Fibroblast of lung (primary cell): Measurements from ENCODE around the gene KIAA1143. TPM values are rescaled to one million over a fixed set of nuclear protein-coding genes. Genes with fewer than 3 reads are reported as not detected.

Source experiments
- DNase-seq, 2 donors: peaks; one replicate each; pipeline versions ENCODE4 v3.0.0 to v3.0.0-alpha.2; 2010; ENCODE audit warnings: low read depth in 2 of 2
- H2AFZ ChIP-seq: 2 replicates; pipeline ENCODE4 v1.5.1; 2012; ENCODE audit warnings: low read length, control low read depth, inconsistent platforms
- H3K27ac ChIP-seq: 2 replicates; pipeline ENCODE4 v1.5.1; 2011; ENCODE audit warnings: low read length, control low read depth; ENCODE audit not compliant: insufficient read depth
- H3K27me3 ChIP-seq: 2 replicates; pipeline ENCODE4 v1.5.1; 2011; ENCODE audit warnings: mild to moderate bottlenecking, low read length; ENCODE audit not compliant: control insufficient read depth, insufficient read depth
- H3K36me3 ChIP-seq: 2 replicates; pipeline ENCODE4 v1.5.1; 2011; ENCODE audit warnings: low read length; ENCODE audit not compliant: control insufficient read depth, insufficient read depth
- H3K4me1 ChIP-seq: 2 replicates; pipeline ENCODE4 v1.5.1; 2011; ENCODE audit warnings: low read length; ENCODE audit not compliant: control insufficient read depth, insufficient read depth; ENCODE audit errors: extremely low read depth
- H3K4me2 ChIP-seq: 2 replicates; pipeline ENCODE4 v1.5.1; 2011; ENCODE audit warnings: low read length, control low read depth; ENCODE audit not compliant: insufficient read depth; ENCODE audit errors: extremely low read depth
- H3K4me3 ChIP-seq, 4 experiments: fragments of 200-600 bp in 1 of 4; sonication (generic) in 1 of 4; replicated peaks in 1 of 4; 2 replicates each; pipeline ENCODE4 v1.5.1; 2011 to 2016; ENCODE audit warnings: low read length in 4 of 4, low read depth in 3 of 4, mild to moderate bottlenecking in 3 of 4, control low read depth in 2 of 4, inconsistent platforms in 1 of 4, mixed read lengths in 1 of 4; ENCODE audit not compliant: insufficient read depth in 1 of 4; ENCODE audit errors: control extremely low read depth in 1 of 4
- H3K79me2 ChIP-seq: 2 replicates; pipeline ENCODE4 v1.5.1; 2012; ENCODE audit warnings: mild to moderate bottlenecking, low read length, inconsistent platforms; ENCODE audit not compliant: control insufficient read depth, insufficient read depth
- H3K9ac ChIP-seq: 2 replicates; pipeline ENCODE4 v1.5.1; 2011; ENCODE audit warnings: mild to moderate bottlenecking, low read length, control low read depth; ENCODE audit not compliant: insufficient read depth
- H3K9me3 ChIP-seq: 2 replicates; pipeline ENCODE4 v1.5.1; 2012; ENCODE audit warnings: low read depth, low read length; ENCODE audit not compliant: control insufficient read depth, insufficient read depth
- H4K20me1 ChIP-seq: 2 replicates; pipeline ENCODE4 v1.5.1; 2011; ENCODE audit warnings: low read length; ENCODE audit not compliant: control insufficient read depth, insufficient read depth; ENCODE audit errors: extremely low read depth
- EZH2 ChIP-seq: IDR thresholded peaks from 2 replicates; pipeline ENCODE4 v1.5.1; 2012; ENCODE audit warnings: low read length, control low read depth, mild to moderate bottlenecking; ENCODE audit errors: missing control alignments
- polyA minus RNA-seq: library from RNA; depleted of rRNA, polyadenylated mRNA; stranded (reverse); fragments of >200 nt; gene quantifications from 2 replicates; pipeline ENCODE4 v1.2.3, GENCODE V29; 2011; ENCODE audit warnings: low replicate concordance
- polyA plus RNA-seq, 2 donors: library from polyadenylated mRNA; depleted of rRNA in 1 of 2; stranded (reverse) in 1 of 2; unstranded in 1 of 2; fragments of >200 nt; gene quantifications; 2 replicates each; pipeline ENCODE4 v1.2.1, GENCODE V29; 2011 to 2012; ENCODE audit warnings: missing spikeins in 1 of 2
- total RNA-seq: library from RNA; depleted of rRNA; stranded (reverse); fragments of >200 nt; gene quantifications from 2 replicates; pipeline ENCODE4 v1.2.1, GENCODE V29; 2014
- TF ChIP-seq, protein P1 (sequence below), 2 donors: IDR thresholded peaks in 1 of 2; conservative IDR thresholded peaks in 1 of 2; 1 replicate in 1 of 2; 2 replicates in 1 of 2; pipeline ENCODE4 v1.5.1; 2011 to 2012; ENCODE audit warnings: low read length in 2 of 2, control low read depth in 1 of 2, inconsistent platforms in 1 of 2, low read depth in 1 of 2, mild to moderate bottlenecking in 1 of 2

The KIAA1143 gene
- total RNA-seq: 18.3 and 20.0 TPM in 2 replicates
- 16.0 and 18.9 TPM in 2 replicates for polyA plus RNA-seq
- polyA plus RNA-seq (2012): 12.6 and 18.3 TPM in 2 replicates
- polyA minus RNA-seq: 4.4 and 5.6 TPM in 2 replicates

DNA sequence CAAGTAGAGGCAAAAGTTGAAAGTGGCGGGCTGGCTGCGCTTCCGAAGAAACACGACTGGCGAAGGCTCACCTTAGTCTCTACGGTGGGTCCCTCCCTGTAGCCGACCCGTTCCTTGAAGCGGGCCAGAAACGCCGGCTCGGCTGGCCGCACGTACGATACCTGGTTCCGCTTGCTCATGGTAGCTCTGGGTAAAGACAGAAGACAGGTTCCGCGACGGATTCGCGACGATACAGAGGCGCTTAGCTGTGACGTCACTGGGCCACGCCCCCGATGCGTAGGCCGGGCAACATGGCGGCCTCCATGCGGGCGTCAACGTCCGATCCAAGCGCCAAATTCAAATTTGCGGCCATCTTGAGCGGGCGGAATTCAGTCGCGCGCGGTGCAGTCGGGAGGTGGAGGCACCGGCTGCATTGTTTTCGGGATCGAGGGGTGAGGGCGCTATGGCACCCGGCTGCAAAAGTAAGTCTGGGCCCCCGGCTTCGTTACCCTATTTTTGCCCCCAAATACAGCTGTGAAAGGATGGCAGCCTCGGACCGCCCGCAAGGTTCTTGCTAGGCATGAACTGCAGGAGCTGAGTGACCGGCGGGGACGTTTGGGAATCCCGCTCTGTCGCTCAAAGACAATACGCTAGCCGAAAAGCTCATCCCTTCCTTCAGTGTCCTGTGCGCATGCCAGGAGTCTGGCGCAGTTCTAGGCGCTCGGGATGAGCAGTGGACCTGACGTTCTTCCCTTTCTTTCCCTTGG, at the start of gene KIAA1143, which contains the start of gene KIF15:
Gene KIAA1143, minus strand, starts transcription at position 196 of the 746 bp plus-strand sequence. Its CDS starts 17 bp downstream, at position 179.
Gene KIF15, plus strand, starts transcription at position 371 of the 746 bp plus-strand sequence. Its CDS starts 72 bp downstream, at position 443.
- Histone ChIP-seq H3K9ac (peak within 1 kb of the TSS; percentile 41), H3K27me3 (no peaks in the 10 kb centered on the region), H3K4me2 (peak within 1 kb of the TSS; percentile 90), H4K20me1 (no peaks in the 10 kb centered on the region), H2AFZ (peak within 1 kb of the TSS; percentile 96), H3K79me2 (peaks cover 42% of the 10 kb centered on the region), H3K4me1 (peaks cover 5% of the 10 kb centered on the region), H3K27ac (peak within 1 kb of the TSS; percentile 87), H3K9me3 (no peaks in the 10 kb centered on the region), H3K4me3 (peak within 1 kb of the TSS; percentile 71 to 96 (median 86)), H3K36me3 (no peaks in the 10 kb centered on the region)
- TF ChIP-seq, protein P1, sequence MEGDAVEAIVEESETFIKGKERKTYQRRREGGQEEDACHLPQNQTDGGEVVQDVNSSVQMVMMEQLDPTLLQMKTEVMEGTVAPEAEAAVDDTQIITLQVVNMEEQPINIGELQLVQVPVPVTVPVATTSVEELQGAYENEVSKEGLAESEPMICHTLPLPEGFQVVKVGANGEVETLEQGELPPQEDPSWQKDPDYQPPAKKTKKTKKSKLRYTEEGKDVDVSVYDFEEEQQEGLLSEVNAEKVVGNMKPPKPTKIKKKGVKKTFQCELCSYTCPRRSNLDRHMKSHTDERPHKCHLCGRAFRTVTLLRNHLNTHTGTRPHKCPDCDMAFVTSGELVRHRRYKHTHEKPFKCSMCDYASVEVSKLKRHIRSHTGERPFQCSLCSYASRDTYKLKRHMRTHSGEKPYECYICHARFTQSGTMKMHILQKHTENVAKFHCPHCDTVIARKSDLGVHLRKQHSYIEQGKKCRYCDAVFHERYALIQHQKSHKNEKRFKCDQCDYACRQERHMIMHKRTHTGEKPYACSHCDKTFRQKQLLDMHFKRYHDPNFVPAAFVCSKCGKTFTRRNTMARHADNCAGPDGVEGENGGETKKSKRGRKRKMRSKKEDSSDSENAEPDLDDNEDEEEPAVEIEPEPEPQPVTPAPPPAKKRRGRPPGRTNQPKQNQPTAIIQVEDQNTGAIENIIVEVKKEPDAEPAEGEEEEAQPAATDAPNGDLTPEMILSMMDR (conservative IDR thresholded peaks at IDR 0.05 in 1 of 2, IDR thresholded peaks at IDR 0.05 in 1 of 2; ENCODE audit: low read depth in 1 of 2, low read length in 2 of 2): no peak
- no peak for TF ChIP-seq EZH2
- peak; percentile 91 to 95 for DNase-seq

GRCh38 chr3:44805960-44806359, 44.5 kb upstream of the KIAA1143 start:
- DNase-seq: no peak
- TF ChIP-seq, protein P1 (conservative IDR thresholded peaks at IDR 0.05 in 1 of 2, IDR thresholded peaks at IDR 0.05 in 1 of 2; ENCODE audit: low read depth in 1 of 2, low read length in 2 of 2): no peak
- TF ChIP-seq EZH2: no peak
- Histone ChIP-seq H3K9ac (no peak overlapping the region), H3K4me3 (no peak overlapping the region), H3K9me3 (no peaks in the 10 kb centered on the region), H4K20me1 (no peaks in the 10 kb centered on the region), H3K79me2 (no peaks in the 10 kb centered on the region), H3K27me3 (no peaks in the 10 kb centered on the region), H2AFZ (no peak overlapping the region), H3K36me3 (no peaks in the 10 kb centered on the region), H3K27ac (no peak overlapping the region), H3K4me2 (no peak overlapping the region), H3K4me1 (no peaks in the 10 kb centered on the region)

DNA sequence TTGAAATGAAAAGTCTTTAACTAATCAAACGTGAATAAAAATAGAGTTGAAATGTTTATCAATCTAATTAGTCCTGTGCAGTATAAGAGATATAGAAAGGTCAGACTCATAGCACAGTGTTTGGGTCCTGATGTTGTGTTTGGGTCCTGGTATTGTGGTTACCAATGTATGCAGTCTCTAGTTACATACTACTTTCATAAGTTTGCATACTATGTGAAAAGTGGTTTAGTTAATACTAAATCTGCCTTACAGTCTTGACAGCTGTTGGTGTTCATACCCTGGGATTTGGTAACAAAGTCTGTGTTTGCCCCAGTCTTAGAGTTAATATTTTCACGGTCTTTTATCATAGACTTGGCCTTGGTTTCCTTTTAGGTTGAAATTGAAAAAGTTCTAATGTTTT, 41.9 kb upstream of the KIAA1143 start:
- peaks cover 2% of the 10 kb centered on the region for H3K36me3 ChIP-seq

More for the DNA sequence above, 41.9 kb upstream of the KIAA1143 start:
- Histone ChIP-seq H3K4me2 (no peak overlapping the region), H3K4me1 (no peaks in the 10 kb centered on the region), H3K27ac (no peak overlapping the region), H3K9me3 (no peaks in the 10 kb centered on the region), H2AFZ (no peak overlapping the region), H3K9ac (no peak overlapping the region), H3K27me3 (no peaks in the 10 kb centered on the region), H3K79me2 (no peaks in the 10 kb centered on the region), H3K4me3 (no peak overlapping the region), H4K20me1 (no peaks in the 10 kb centered on the region)
- no peak for TF ChIP-seq EZH2
- TF ChIP-seq, protein P1 (conservative IDR thresholded peaks at IDR 0.05 in 1 of 2, IDR thresholded peaks at IDR 0.05 in 1 of 2; ENCODE audit: low read depth in 1 of 2, low read length in 2 of 2): no peak
- no peak for DNase-seq
